HFF-Myc (cell line): ENCODE measurements around the gene IL1RAPL2.

Experiments
- DNase-seq: peaks from one replicate; pipeline ENCODE4 v3.0.0-alpha.2; 2011; ENCODE audit warnings: low read depth; ENCODE audit errors: extremely low read depth
- H3K4me3 ChIP-seq: replicated peaks from 2 replicates; pipeline ENCODE4 v1.5.1; 2011; ENCODE audit warnings: low read depth, mild to moderate bottlenecking, control low read depth, low read length
- TF ChIP-seq, protein P1 (sequence below): IDR thresholded peaks from 2 replicates; pipeline ENCODE4 v1.5.1; 2012; ENCODE audit warnings: mild to moderate bottlenecking, low read depth, low read length, control low read depth; ENCODE audit errors: missing control alignments

IL1RAPL2 gene

GRCh38 chrX:105696870-105697269 lies 1130.9 kb downstream of the IL1RAPL2 start:
- TF ChIP-seq, protein P1, sequence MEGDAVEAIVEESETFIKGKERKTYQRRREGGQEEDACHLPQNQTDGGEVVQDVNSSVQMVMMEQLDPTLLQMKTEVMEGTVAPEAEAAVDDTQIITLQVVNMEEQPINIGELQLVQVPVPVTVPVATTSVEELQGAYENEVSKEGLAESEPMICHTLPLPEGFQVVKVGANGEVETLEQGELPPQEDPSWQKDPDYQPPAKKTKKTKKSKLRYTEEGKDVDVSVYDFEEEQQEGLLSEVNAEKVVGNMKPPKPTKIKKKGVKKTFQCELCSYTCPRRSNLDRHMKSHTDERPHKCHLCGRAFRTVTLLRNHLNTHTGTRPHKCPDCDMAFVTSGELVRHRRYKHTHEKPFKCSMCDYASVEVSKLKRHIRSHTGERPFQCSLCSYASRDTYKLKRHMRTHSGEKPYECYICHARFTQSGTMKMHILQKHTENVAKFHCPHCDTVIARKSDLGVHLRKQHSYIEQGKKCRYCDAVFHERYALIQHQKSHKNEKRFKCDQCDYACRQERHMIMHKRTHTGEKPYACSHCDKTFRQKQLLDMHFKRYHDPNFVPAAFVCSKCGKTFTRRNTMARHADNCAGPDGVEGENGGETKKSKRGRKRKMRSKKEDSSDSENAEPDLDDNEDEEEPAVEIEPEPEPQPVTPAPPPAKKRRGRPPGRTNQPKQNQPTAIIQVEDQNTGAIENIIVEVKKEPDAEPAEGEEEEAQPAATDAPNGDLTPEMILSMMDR = no peak
- DNase-seq = no peak
- H3K4me3 ChIP-seq = no peak overlapping the region

DNA sequence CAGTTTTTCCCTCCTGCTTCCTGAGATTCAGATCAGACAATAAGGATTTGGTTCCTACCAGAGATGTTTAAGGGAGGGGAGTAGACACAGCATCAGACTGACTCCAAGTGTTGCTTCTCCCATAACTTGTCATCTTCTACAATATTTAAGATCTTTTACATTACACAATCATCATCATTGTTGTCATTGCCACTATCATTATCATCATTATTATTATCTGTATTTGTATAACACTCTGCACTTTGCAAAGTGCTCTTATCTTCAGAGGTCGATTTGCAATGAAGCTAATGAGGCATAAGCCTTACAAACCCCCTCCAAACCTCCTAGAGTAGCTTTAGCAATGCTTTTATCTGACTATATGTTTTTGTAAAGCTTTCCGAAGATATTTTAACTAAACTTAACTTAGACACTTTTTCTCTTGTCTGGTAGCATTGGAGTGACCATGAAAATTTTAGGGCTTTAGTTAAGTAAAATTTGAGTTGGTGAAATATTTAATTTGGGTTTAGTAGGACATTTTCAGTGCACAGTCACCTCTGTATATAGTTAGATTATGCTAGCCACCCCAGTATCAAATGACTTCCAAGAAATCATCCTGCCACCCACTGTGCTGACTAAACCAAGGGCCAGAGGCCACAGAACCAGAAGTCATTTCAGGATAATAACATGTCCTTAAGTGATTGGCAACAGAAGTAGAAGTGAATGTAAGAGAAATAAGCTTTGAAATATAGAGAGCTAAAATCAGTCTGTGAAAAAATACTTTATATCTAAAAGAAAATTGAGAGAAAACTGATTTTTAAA lies 1132.2 kb downstream of the IL1RAPL2 start:
- TF ChIP-seq, protein P1 = no peak
- no peak overlapping the region for H3K4me3 ChIP-seq
- DNase-seq = no peak

- H3K4me3 ChIP-seq = no peak overlapping the region
- TF ChIP-seq, protein P1 = no peak
- DNase-seq = no peak
These were observed 1134.3 kb downstream of the IL1RAPL2 start for GRCh38 chrX:105700331-105700730.

- TF ChIP-seq, protein P1 = no peak
- DNase-seq = no peak
- no peak overlapping the region for H3K4me3 ChIP-seq
These were observed 1135.5 kb downstream of the IL1RAPL2 start for GRCh38 chrX:105701310-105702052.

GRCh38 chrX:105703876-105704275 lies 1137.9 kb downstream of the IL1RAPL2 start:
- no peak for DNase-seq
- TF ChIP-seq, protein P1 = no peak
- no peak overlapping the region for H3K4me3 ChIP-seq

GRCh38 chrX:105706041-105706440 lies 1140.0 kb downstream of the IL1RAPL2 start:
- no peak overlapping the region for H3K4me3 ChIP-seq
- no peak for DNase-seq
- TF ChIP-seq, protein P1 = no peak
